ENCODE measurements around the gene METTL14. TPM values are rescaled to one million over a fixed set of nuclear protein-coding genes. Genes with fewer than 3 reads are reported as not detected.
A peak's percentile ranks its signal among the peaks of the same experiment; 100 is the strongest.

Gene METTL14
- total and polyA plus RNA-seq, 12 donors: 4.8 to 37.2 (median 31.5) TPM

DNA sequence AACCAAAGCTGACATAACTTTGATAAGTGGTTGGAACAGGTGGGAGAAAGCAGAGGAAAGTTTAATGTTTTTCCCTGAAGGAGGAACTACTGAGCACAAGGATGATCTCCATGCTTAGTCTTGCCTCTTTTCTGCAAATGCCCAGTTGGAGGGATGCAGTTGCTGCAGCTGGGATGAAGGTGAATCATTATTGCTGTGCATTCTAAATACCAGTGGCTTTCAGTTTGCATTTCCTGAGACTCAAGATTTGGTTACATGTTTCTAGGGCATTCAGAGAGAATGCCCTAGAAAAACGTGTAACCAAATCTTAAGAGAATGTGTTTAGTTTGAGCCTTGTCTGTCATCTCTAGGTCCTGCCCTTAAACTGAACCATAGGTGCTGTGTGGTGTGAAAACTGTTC, 42.2 kb downstream of the METTL14 start:
- Histone ChIP-seq H3K27me3 (no peaks in the 10 kb centered on the region), H3K36me3 (peaks cover 0 to 100% (median 69%) of the 10 kb centered on the region in 9 donors)

DNA sequence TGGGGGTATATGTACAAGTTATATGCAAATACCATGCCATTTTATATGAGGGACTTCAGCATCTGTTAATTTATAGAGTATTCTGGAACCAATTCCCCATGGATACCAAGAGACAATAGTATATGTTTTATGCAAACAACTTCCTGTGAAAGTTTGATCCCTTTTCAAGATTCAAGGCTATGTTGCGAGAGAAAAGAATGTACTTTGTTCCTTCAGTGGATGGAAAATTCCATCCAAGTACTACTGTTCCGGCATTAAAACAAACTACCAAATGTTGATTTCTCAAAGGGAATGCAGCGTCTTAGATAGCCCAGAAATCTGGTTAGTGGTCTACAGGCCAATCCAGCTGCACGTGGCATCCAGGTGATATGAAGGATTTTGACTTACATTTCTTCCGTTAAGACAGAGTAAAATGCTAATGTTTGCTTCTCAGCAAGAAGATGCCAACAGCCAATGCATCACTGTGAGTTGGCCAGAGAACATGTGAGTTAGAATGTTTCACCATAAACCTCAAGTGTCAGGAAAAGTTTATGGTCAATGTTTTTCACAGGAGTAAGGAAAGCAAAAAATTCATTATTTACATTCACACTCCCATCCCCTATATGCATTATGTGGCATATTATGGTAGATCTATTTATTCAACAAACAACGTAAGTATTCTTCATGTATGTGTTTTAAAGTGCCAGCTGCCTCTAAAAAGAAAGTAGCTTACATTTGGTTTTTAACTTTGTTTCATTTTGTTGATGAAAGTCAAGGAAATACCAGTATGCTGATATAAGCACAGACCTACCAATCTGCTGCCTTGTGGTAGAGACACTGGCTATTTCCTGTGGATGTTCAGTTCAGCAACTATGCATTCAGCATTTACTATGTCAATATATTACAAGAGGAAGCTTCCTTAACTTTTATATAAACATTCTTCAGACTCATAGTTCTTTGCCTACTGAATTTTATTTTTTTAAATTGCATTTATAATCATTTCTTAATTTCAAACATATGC, 44.4 kb downstream of the METTL14 start:
- intact Hi-C loops (cut with DNase I): no loop called here
- WGBS, 2 donors: 91 to 93% methylated on average over 6 of the region's 6 CpGs
- Histone ChIP-seq H3K36me3 (peaks cover 0 to 100% (median 56%) of the 10 kb centered on the region in 9 donors), H3K27ac (no peak overlapping the region), H3K4me1 (peaks cover 0 to 6% (median 0%) of the 10 kb centered on the region in 9 donors), H3K9me3 (no peaks in the 10 kb centered on the region), H3K4me3 (no peak overlapping the region), H3K27me3 (no peaks in the 10 kb centered on the region)
- TF ChIP-seq, protein P1, sequence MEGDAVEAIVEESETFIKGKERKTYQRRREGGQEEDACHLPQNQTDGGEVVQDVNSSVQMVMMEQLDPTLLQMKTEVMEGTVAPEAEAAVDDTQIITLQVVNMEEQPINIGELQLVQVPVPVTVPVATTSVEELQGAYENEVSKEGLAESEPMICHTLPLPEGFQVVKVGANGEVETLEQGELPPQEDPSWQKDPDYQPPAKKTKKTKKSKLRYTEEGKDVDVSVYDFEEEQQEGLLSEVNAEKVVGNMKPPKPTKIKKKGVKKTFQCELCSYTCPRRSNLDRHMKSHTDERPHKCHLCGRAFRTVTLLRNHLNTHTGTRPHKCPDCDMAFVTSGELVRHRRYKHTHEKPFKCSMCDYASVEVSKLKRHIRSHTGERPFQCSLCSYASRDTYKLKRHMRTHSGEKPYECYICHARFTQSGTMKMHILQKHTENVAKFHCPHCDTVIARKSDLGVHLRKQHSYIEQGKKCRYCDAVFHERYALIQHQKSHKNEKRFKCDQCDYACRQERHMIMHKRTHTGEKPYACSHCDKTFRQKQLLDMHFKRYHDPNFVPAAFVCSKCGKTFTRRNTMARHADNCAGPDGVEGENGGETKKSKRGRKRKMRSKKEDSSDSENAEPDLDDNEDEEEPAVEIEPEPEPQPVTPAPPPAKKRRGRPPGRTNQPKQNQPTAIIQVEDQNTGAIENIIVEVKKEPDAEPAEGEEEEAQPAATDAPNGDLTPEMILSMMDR (IDR thresholded peaks at IDR 0.05): no peak
- ATAC-seq: no peak
- no peak for DNase-seq

More for the DNA sequence above, 42.2 kb downstream of the METTL14 start:
- no peak for ATAC-seq
- TF ChIP-seq, protein P1 (IDR thresholded peaks at IDR 0.05): no peak
- Histone ChIP-seq H3K9me3 (no peaks in the 10 kb centered on the region), H3K27ac (no peak overlapping the region), H3K4me1 (no peaks in the 10 kb centered on the region), H3K4me3 (no peak overlapping the region)
- intact Hi-C loops (cut with DNase I): no loop called here
- WGBS, 2 donors: 68 to 79% methylated on average over 1 of the region's 1 CpG
- no peak for DNase-seq

DNA sequence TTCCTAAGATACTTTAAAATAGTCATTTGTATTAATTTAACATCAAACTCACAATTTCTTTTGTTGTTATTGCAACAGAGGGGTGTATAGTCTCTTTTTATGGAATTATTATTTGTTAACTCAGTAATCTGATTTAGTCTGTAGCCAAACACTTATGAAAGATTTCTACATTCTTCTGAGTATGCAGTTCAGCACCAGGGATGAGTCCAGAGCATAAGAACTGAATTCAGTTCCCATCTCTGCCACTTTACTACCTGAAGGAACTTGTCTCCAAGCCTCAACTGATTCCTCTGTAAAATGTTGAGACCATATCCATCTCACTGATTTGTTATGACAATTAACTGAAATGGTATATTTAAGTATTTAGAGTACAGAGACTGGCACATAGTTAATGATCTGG, 45.5 kb downstream of the METTL14 start:
- intact Hi-C loops (cut with DNase I): no loop called here
- DNase-seq: no peak

DNA sequence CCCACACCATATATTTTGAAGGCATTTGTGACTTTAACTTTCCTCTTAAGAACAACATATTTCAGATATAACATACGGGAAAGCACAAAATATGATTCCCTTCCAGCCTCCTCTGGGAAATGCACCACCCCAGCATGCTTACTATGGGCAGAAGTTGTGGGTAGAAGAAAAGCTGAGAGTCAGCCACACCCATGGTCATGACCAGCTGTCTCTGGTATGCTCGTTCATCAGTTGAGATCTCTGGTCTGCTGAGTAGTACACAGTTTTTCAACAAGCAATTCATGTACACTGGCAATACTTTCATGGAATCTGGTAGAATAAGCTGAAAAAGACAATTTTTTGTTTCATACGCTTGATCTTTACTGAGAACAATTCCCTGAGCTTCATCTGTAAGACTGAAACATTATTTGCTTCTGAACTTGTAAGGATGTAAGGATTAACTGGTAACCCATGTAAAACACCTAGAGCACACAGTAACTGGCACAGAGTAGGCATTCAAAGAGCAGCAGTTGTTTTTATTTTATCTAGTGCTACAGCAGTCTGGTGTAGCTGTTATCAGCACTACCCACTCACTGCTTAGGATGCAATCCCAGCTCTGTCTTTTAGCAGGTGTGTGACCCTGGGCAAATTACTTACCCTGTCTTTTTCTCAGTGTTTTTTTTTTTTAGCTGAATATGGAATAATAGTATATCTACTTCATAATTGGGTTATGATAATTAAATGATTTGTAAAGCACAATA, 47.6 kb downstream of the METTL14 start:
- Histone ChIP-seq H3K9me3 (no peaks in the 10 kb centered on the region), H3K27ac (no peak overlapping the region), H3K27me3 (no peaks in the 10 kb centered on the region), H3K4me3 (no peak overlapping the region), H3K36me3 (peaks cover 0 to 100% (median 39%) of the 10 kb centered on the region in 9 donors), H3K4me1 (peaks cover 0 to 6% (median 0%) of the 10 kb centered on the region in 9 donors)
- intact Hi-C loops (cut with DNase I): no loop called here
- TF ChIP-seq, protein P1 (IDR thresholded peaks at IDR 0.05): no peak
- WGBS, 2 donors: 77% methylated on average over 3 of the region's 3 CpGs
- ATAC-seq (peak in 3 of 8 donors; percentile 34 to 53 (median 46)), DNase-seq (no peak)

More for the DNA sequence above, 45.5 kb downstream of the METTL14 start:
- no peak overlapping the region for H3K27ac ChIP-seq
- no peak for ATAC-seq
- H3K36me3 ChIP-seq: peaks cover 0 to 100% (median 52%) of the 10 kb centered on the region in 9 donors
- H3K4me3 ChIP-seq: no peak overlapping the region
- H3K4me1 ChIP-seq: peaks cover 0 to 6% (median 0%) of the 10 kb centered on the region in 9 donors
- no peaks in the 10 kb centered on the region for H3K27me3 ChIP-seq
- no peaks in the 10 kb centered on the region for H3K9me3 ChIP-seq
- TF ChIP-seq, protein P1 (IDR thresholded peaks at IDR 0.05): no peak
